ENCODE measurements around the gene PLCH1.
"Not testable (repeated sequence)": the region's sequence is repeated elsewhere in the genome, so short reads cannot be mapped to it uniquely, and the experiment has no call there.

PLCH1 gene

GRCh38 chr3:155409336-155409735 is 335.5 kb downstream of the PLCH1 start:
- no peak for DNase-seq

- no peak for DNase-seq
Measured at GRCh38 chr3:155407971-155408370, 336.9 kb downstream of the PLCH1 start.

GRCh38 chr3:155407331-155407730 is 337.5 kb downstream of the PLCH1 start:
- no peak for DNase-seq

DNA sequence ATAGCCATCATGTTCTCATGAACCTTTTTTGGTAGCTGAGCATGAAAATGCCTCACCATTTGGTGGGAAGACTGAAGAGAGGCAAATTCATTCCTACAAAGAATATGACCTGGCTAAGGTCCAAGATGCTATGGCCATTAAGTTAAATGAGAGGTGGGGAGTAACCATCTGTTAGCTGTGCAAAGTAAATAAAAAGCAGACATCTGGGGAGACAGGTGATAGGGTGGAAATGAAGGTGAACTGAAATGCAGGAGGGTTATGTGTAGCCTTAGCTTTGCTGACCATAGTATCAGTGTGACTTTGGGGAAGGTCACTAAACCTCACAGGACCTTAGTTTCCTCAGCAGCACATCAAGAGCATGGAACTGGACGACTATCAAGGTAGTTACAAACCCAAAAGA is 340.4 kb downstream of the PLCH1 start:
- no peak for DNase-seq

DNA sequence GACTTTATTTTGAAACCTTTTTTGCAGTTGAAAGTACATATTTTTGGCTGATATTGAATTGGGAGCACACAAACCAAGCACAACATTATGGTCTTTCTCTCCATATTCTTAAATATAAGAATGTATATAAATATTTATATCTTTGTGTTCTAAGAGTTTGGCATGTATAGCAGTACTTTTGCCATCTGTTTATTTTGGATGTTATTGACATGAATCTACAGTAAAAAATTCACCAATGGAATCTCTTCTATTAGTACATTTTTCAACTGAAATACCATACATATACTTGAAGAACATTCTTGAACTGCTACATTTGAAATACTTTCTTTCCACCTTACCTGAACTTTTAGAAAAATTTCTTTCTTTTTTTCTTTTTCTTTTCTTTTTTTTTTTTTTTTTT is 342.2 kb downstream of the PLCH1 start:
- DNase-seq, result no peak

- no peak for DNase-seq
Measured at GRCh38 chr3:155398046-155398445, 346.8 kb downstream of the PLCH1 start.

DNA sequence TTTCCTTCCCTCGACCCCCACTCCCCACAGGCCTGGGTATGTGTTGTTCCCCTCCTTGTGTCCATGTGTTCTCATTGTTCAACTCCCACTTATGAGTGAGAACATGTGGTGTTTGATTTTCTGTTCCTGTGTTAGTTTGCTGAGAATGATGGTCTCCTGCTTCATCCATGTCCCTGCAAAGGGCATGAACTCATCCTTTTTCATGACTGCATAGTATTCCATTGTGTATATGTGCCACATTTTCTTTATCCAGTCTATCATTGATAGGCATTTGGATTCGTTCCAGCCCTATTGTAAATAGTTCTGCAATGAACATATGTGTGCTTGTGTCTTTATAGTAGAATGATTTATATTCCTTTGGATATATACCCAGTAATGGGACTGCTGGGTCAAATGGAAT is 350.0 kb downstream of the PLCH1 start:
- DNase-seq, result not testable (repeated sequence)

DNA sequence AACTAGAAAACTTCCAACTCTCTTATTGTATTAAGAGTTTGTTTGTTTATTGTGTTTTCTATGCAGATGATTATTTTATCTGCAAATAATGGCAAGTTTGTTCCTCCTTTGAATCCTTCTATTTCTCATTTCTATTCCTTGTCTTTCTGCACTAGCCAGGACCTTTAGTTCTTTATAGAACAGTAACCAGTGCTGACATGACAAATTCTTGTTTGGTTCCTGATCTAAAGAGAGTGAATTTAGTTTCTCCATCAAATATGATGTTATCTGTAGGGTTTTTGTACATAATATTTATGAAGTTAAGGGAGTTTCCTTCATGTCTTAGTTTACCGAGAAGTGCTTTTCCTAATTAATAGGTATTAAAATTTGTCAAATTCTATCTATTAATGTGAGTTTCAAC is 350.6 kb downstream of the PLCH1 start:
- DNase-seq, result no peak

- no peak for DNase-seq
Measured at GRCh38 chr3:155393316-155393715, 351.6 kb downstream of the PLCH1 start.

DNA sequence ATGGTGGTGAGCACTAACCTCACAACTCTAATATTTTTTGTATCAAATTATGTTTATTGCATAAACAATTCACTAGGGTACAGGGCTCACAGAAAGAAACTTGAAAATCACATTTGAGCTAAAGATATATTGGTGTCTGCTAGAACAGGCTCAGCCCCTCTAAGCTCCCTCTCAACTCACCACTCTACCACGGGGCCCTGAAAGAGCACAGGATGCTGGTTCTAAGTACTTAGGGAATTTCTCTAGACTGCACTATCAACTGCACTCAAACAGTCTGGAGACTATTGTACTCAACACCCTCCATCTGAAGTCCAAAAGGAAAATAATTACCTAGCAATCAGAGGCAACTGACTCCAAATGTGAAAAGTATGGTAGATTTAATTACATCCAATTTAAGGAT is 352.7 kb downstream of the PLCH1 start:
- no peak for DNase-seq

DNA sequence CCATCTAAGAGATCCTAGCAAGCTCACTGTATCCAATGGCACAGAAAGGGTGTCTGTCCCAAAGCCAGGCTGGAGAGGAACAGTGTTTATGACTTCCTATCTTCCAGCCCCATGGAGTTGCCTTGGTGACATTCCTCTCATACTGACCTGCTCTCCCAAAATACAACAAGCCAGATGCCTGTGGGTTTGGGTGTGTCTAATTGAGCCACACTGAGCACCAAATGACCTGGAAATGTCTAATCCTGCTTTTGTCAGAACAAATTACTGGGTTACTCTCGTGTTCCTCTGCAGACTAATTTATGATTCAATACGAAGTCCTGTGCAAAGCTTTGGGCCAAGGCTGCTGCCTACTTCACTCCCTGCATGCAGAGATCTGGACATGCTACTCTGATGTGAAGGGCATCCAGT is 353.3 kb downstream of the PLCH1 start:
- DNase-seq, result no peak

GRCh38 chr3:155391104-155391503 is 353.8 kb downstream of the PLCH1 start:
- DNase-seq, result no peak

DNA sequence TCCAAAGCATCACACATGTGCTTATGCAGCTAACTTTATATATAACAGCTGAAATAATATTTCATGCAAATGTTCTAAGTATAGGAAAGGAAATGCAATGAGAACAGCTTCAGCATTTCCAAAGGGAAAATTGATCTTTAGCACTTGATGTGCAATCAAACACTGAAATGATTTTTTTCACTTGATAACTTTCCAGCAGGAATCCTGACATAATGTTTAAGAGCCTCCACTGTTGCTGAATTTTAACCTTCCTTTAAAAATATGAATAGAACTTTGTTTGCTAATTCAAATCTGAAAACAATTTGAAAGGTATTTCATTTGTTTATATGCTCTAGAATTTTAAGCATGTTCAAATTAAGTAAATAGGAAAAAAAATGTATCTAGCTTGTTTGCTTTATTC is 354.5 kb downstream of the PLCH1 start:
- no peak for DNase-seq

DNA sequence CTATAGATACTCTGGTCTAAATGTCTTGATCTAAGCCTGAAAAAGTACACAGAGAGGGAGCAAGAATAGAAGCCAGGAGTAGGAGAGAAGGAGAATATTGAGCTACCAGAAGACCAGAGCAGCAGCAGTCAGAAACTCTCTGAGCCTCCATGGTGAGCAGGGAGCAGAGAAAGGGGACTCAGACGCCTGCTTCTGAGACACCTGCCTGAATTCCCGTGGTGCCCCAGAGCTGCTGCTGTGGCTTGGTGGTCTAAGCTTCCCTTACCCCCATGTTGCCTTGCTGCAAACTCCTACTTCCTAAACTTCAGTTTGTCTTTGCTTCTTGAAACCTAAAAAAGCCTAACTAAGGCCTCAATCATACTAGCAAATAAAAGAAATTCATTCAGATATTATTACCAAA is 356.5 kb downstream of the PLCH1 start:
- DNase-seq, result no peak

- DNase-seq, result no peak
Measured at GRCh38 chr3:155387571-155387970, 357.3 kb downstream of the PLCH1 start.

DNA sequence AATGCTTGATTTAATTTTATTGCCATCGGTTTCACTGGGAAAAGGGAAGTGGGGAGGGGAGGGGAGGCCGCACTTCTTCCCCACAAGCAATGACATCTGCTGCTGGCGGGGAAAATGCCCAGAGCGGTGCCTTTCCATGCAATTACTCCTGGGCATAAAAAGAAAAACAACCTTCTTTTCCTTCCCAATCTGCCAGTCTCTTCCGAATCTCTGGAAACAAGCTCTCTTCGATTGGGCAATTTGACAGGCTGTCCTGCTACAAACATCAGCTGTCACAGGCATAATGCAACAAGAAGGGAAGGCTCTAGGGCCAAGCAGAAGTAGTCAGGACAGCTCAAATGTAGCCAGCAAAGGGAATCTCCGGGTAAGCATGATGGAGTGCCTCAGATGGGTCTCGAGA is 358.0 kb downstream of the PLCH1 start:
- no peak for DNase-seq

DNA sequence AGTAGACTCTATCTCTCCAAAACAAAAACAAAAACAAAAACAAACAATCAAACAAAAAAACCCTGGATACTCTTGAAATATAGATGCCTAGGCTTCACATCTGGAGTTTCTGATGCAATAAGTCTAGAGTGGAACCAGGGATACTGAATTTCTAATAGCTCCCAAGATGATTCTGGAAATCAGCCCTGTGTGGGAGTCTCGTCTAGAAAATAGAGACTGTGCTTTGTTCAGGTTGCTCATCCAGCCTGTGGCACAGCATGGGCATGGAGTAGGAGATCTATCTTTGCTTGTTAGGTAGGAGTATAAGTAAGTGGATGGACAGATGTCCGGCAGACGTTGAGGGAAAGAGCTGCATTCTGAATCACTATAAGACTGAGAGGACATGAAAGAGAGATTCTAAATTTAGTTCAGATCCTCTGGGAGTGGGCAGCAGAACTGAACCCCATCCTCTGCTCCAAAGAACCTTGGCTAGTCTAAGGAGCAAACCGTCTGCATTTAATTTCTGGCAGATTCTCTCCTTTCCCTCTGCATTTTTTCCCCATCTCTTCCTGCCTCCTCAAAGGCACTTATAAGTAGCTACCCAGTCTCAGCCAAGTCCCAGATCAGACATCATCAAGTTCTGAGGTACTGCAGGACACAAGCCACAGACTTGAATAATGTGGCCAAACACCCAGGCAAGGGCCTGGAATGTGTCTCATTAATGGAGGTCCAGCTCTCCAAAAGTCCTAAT is 358.8 kb downstream of the PLCH1 start:
- no peak for DNase-seq

- no peak for DNase-seq
Measured at GRCh38 chr3:155382396-155383042, 362.4 kb downstream of the PLCH1 start.

DNA sequence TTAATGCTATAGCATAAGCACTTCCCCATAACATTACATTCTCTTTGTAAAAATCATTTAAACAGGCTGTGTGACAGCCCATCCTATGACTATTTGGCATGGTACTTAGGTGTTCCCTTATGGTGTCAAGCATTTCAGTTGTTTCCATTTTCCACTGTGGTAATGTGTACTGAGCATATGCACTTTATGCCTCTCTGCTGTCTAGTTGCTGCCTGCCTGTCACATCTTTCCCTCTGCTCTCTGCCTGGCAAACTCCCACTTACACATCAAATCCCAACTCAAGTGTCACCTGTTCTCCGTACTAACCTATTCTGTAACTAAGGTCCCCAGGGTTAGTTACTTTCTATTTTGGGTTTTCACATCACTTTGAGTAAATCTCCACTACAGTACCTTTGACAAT is 367.0 kb downstream of the PLCH1 start:
- no peak for DNase-seq

DNA sequence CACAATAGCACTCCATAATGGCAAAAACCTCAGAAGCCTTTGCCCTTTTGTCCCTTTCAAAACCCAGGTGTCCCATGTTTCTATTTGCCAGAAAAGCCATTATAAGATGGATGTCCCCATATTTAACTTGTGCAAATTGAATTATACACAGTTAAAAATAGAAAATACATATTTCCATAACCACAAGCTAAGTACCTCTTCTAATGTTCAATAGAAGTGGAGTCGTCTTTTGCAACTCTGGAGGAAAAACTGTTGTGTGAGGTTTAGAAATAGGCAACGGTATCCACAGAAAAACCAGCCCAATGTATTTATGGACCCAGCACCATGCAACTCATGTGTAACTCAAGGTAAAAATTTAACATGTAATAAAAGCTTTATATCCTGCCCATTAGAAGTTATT is 367.8 kb downstream of the PLCH1 start:
- no peak for DNase-seq

DNA sequence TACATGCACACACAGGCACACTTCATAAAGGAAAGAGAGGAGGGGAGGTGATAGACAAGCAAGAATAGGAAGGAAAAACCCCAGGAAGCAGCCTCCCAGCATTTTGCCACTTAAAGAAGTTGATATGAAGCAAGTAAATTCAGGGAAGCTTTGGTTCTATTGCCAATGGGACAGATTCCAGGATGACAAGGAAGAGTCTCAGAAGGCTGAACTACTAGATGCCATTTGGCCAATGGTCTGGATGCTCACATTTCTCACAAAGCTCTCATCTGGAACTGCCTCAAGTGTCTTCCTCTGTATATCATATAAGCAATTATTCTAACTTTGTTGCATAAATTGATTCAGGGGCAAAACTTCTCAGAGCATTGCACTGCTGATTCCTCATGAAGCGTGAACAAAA is 372.6 kb downstream of the PLCH1 start:
- no peak for DNase-seq

DNA sequence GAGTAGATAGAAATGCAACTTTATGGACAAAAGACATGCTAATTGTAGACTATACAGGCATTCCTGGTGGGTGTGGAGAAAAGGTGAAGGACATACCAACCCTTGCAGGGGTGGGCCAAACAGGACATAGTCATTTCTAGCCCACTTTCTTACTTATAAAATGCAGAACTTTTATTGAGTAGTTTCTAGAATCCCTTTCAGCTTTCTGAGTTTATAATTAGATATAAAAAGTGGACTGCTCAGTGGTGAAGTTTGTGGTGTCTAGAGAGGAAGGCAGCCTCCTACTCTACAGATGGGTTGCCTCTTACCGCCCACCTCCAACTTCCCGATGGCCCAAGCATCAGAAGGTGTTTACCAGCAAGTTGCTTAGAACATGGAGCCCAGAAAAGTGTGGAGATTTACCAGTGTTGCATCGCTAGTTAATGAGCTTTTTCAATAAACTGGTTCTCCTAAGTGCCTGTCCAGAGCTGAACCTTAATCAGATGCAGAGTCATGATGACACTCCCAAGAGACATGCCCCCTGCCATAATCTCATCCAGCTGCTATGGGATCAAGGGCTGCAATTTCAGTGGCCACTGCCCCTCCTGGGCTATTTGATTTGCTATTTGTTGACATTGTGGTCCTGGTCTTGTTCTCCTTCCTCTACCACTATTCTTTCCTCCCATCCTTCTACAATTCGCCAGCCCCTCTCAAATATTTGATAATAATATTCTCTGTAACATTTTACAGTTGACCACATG is 373.9 kb downstream of the PLCH1 start:
- DNase-seq, result no peak

GRCh38 chr3:155370198-155370597 is 374.7 kb downstream of the PLCH1 start:
- no peak for DNase-seq

DNA sequence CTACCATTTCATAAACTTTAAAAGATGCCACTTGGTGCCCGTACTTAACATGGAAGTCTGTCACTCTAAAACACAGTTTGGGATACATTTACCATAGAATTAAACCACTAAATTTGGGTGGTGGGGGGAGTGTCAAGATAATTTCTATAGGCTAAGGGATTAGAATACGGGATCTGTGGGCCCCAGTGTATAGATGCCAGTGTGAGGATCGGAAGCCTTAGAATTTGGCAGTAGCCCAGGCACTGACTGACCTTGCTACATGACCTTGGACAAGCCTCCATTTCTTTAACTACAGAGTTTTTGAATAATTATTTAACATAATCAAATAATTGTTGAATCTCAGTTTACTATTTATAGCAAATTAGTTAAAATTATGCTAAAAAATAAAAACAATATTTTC is 375.1 kb downstream of the PLCH1 start:
- no peak for DNase-seq

Data from activated CD4-positive, CD25-positive, alpha-beta regulatory T cell treated with anti-CD3 and anti-CD28 coated beads, Interleukin-2, amount 50 U/mL, for 72 hours (primary cell).